DMS79 (cell line): ENCODE data around the gene CBLL2.
"Not testable (repeated sequence)": the region's sequence is repeated elsewhere in the genome, so short reads cannot be mapped to it uniquely, and the experiment has no call there.

Experiments
- DNase-seq: peaks from one replicate; lab custom pipeline; 2025; lab: John Stamatoyannopoulos, UW

The CBLL2 gene, protein sequence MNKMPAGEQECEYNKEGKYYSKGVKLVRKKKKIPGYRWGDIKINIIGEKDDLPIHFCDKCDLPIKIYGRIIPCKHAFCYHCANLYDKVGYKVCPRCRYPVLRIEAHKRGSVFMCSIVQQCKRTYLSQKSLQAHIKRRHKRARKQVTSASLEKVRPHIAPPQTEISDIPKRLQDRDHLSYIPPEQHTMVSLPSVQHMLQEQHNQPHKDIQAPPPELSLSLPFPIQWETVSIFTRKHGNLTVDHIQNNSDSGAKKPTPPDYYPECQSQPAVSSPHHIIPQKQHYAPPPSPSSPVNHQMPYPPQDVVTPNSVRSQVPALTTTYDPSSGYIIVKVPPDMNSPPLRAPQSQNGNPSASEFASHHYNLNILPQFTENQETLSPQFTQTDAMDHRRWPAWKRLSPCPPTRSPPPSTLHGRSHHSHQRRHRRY

DNA sequence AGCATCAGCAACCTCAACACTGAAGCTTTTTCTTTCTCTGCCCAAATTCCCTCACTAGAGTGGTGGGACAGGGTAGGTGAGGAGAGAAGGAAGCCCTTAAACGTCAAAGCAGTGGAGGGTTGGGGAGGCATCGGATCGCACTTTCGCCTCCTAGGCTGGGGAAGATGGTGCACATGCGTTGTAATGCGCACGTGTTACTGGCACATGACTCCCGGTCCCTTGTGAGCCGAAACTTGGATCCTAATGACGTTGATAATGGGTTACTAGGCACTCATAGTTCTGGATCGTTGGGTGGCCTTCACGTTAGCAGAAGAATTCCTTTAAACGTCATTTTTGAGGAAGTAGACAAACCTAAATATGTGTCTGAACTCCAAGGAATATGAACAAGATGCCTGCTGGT, at the start of gene CBLL2:
Gene CBLL2 (plus strand): TSS at position 301 of the 400 bp plus-strand sequence. CDS start 79 bp downstream, at position 380.
- no peak for DNase-seq

DNA sequence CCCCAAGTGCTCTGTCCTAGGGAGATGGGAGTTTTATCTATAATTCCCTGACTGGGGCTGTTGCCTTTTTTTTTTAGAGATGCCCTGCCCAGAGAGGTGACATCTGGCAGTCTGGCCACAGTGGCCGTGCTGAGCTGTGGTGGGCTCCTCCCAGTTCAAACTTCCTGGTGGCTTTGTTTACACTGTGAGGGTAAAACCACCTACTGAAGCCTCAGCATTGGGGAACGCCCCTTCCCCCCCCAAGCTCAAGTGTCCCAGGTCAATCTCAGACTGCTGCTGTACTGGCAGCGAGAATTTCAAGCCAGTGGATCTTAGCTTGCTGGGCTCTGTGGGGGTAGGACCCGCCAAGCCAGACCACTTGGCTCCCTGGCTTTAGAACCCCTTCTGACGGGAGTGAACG, 38.3 kb upstream of the CBLL2 start:
- DNase-seq, result no peak

DNA sequence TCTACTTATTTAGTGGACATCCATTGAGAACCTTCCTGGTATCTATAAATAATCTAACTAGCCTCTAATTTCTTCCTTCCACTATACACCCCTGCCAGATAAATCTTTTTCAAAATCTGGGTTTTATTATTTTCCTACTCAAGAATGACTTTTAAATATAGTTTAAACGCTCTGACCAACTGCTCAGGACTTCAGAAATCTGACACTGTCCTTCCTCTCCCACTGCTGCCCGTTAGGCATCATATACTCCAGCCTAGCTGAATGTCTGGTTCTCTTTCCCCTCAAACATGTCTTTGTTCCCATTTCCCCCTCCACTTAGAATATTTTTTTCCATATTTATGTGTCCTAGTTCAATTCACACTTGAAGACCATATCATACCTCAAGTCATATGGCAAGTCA, 35.2 kb upstream of the CBLL2 start:
- no peak for DNase-seq

DNA sequence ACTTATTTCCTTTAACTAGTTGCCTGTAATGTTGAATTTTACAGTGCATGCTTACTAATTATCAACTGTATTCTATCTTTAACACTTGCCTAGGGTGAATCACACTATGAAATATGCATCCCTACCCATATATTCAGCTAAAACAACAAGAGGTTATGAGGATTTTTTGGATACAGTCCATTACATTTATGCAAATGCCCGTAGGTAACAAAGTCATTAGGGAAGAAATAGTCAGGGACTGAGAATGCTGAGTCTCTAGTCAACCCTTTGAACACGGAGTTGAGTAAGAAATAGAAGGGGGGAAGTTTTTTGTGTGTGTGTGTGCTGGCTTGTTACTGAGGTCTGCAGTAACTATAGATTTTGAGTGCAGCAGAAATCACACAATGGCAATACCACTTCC, 26.1 kb upstream of the CBLL2 start:
- no peak for DNase-seq

DNA sequence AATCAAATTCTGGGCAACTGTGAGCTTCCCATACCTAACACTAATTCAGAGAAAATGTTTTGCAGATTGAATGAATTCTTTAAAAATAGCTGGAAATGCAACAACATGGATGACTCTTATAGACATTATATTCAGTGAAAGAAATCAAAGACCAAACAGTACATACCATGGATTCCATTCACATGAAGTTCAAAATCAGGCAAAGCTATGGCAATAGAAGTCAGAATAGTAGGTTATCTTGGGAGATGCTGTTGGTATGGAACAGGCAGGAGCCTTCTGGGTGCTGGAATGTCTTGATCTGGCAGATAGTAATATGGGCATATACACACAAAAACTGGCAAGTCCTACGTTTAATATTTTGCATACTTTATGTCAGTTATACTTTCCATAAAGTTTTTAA, 25.5 kb upstream of the CBLL2 start:
- DNase-seq, result no peak

DNA sequence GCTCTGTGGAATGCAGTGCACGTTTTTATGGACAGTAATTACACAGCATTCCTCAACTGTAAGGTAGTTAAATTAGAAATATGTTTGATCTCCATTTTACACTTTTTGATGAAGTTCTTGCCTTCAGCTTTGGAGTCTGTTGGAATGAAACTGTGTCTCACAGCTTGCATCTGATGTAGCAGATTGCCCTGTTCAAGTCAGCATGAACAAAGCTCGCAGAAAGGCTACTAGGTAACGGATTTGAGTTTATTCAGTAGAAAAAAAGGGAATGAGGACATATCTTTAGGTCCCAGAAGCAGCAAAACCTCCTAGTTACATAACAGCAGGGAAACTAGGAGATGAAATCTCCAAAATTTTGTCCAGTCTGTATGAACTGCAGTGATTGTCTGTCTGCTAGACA, 24.3 kb upstream of the CBLL2 start:
- no peak for DNase-seq

DNA sequence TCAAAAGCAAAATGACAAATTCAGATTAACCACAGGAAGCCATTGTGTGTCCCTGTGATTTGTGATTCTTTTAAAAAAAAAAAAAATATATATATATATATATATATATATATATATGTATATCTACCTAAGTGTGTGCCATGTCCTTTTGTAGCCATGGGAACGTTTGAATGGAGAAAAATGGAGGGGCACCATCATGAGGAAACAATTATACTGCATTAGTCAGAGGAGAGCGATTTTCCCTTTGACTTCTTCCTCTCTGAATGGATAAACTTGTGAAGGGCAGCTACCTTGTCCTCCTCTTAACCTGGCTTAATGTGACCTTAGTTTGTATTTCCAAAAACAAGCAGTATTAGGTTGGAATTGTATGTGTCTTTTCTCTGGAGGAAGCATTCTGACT, 23.3 kb upstream of the CBLL2 start:
- DNase-seq, result no peak

DNA sequence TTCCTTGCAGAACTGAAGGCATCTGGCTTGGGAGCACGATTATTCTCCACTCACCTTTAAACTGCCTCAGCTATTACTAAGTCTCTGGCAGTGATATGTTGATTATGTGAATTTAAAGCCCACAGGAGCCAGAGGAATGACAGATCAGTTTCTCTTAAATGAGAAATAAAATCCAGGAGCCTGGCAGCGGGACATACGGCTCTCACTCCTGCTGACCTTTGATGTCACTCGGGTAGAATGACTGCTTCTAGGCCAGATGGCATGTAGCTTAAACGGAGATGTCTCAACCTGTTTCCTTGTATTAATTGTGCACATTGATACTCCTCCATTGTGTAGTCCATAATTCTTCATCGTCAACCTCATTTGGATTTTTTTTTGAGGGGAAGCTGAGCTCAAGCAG, 4.0 kb upstream of the CBLL2 start:
- no peak for DNase-seq

DNA sequence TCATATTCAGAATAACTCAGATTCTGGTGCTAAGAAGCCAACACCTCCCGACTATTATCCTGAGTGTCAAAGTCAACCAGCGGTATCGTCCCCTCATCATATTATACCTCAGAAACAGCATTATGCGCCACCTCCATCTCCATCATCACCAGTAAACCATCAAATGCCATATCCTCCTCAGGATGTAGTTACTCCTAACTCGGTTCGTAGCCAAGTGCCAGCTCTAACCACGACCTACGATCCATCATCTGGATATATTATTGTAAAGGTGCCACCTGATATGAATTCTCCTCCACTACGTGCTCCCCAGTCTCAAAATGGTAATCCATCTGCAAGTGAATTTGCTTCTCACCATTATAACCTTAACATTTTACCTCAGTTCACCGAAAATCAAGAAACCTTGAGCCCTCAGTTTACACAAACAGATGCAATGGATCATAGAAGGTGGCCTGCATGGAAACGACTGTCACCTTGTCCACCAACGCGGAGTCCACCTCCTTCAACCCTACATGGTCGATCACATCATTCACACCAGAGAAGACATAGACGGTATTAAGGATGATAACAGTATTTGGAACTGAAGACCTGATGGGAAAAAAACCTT, 1.1 kb downstream of the CBLL2 start:
- no peak for DNase-seq

DNA sequence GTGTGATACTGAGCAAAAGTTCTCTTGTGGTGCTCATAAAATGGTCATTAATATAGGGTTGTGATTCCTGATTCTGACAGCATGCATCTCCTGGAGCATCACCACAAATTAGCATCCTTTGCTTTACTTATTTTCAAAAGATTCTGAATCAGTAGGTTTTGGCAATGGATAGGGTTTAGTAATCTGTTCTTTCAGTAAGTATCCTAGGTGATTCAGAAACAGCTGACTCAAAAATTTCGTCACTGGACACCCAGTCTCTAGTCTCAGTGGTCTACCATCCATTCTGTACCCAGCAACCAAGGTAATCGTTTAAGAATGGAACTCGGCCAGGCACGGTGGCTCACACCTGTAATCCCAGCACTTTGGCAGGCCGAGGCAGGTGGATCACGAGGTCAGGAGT, 4.1 kb downstream of the CBLL2 start:
- DNase-seq, result no peak

DNA sequence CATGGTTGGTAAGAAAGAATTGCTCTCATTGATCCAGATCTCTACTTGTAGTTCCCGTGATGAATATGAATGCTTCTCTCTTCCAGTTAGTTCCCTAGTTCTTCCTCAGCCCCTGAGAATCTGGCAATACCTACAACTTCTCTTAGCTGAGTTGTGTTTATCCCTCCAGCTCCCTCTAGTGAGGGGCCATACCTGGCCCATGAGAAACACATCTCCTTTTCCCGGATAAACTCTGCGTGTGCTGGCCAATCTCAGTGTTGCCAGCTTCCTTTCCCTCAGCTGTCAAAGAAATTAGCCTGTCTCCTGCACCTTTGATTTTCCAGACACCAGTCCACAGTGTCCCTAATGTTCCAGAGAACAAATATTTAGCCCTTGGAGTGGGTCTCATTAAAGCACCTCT, 5.7 kb downstream of the CBLL2 start:
- DNase-seq, result no peak

DNA sequence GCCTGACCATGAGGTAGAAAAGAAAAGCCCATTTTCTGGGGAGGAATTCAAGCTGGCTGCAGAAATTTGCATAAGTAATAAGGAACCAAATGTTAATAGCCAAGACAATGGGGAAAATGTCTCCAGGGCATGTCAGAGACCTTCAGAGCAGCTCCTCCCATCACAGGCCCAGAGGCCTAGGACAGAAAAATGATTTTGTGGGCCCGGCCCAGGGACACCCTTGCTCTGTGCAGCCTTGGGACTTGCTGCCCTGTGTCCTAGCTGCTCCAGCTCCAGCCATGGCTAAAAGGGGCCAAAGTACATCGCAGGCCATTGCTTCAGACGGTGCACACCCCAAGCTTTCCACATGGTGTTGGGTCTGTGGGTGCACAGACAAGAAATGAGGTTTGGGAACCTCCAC, 16.5 kb downstream of the CBLL2 start:
- DNase-seq, result not testable (repeated sequence)

DNA sequence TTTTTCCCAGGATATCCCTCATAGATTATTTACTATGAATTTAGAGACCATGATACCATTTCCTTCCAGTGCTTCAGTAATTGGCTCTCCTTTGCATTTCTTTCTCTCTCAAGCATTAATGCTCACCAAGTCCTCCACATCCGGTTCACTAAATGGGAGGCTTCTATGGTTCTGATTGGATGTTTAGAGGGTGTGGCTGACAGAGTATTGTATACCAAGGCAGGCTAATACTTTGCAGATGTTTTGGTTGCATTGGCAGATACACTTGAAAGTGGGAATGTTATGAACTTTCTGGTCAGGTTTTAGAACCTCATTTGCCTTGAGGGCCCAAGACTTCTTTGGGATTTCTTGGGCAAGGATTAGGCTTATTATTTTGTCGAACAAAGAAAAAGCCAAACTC, 24.2 kb downstream of the CBLL2 start:
- DNase-seq, result no peak

DNA sequence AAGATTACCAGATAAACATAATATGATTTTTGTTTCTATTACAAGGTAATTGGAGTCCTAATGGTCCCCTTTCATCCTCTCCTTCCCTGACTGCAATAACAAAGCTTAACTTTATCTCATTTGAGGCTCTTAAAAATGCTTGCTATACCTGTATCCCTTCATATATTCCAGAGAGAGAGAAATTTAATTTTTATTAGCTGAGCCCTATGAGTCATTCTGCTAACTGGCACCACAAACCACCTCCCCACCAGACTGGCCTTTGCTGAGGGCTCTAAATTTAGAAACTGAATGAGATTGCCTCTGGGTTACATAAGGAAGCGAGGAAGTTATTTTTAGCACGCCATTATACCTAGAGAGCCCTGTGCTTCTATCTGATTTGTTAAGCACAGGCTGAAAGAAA, 27.4 kb downstream of the CBLL2 start:
- DNase-seq, result no peak

DNA sequence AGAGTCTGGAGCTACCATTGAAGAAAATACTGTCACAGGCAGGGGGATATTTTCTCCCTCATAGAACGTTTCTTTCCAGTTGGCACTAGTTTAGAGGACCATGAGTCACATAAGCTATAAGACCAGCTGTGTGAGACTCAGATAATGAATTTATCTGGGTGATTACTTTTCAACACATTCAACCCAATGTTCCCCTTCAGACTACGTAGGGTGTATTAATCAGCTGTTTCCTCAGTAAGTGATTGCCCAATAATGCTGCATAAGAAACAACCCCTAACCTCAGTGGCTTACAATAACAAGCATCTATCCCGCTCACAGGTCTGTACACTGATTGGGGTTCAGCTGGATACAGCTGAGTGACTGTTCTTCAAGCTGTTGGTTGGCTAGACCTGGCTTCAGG, 38.1 kb downstream of the CBLL2 start:
- no peak for DNase-seq

DNA sequence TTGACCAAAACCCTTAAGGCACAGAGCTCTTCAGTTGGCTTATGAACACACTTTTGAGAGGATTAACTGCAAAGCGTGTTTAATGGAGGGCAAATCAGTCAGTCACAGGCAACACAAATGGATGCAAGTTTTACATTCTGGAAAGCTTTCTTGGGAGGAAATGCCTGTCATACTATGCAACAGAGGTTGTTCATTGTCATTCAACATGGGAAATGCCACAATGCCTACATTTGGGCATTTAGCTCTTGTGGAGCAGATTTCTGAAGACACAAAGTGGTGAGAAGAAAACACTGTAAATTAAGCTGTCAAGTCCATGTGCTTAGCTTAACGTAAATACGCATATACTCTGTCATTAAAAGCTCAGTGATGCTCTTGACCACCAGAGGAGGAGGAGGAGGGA, 41.1 kb downstream of the CBLL2 start:
- DNase-seq, result no peak

DNA sequence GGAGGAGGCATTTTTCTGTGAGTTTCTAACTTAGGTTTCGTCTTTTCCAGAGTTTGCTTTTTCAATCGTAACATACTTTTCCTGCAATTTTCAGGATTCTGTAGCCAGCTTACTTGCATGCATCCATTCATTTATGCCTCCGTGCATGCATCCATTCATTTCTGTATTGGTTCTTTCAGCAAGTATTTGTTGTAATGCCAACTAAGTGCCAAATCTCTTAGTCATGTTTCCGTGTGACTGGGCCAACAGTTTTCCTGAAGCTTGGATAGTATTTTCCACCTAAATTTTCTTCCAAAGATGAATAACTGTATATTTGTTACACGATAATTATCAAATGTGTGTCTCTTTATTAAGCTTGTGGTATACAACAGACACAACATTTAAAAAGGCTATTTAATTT, 41.5 kb downstream of the CBLL2 start:
- no peak for DNase-seq

DNA sequence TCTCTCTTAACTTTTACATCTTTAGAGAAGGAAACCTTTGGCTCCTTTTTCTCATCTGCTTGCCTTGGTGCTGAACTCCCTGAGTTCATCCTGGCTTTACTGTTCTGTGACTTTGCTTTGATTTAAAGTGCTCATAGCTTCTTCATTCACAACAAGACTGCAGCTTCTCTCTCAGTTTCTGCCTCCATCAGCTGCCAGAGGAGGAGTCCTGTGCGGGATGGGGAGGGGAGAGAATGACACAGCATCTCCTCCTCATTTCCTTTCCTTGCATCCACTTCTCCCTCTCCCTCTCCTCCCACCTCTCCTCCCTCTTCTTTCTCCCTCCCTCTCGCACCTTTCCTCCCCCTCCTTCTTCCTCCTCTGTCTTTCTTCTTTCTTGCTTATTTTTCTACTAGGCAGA, 42.0 kb downstream of the CBLL2 start:
- no peak for DNase-seq

DNA sequence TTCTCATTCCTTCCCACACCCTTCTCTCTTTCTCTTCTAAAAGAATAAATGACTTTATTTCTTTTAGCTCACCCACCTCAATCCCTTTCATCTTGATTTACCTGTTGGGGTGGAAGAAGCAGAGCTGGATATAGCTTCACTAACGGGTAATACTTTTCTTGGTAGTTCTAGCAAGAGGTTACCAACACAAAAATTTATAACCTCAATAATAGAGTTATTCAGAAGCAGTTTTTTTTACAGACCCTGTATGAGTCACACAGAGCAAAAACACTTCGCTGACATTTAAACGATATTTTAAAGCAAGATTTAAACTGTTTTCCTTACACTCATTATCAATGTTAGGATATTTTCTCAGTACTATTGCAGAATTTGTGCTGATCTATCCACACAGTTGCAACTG, 42.4 kb downstream of the CBLL2 start:
- no peak for DNase-seq

DNA sequence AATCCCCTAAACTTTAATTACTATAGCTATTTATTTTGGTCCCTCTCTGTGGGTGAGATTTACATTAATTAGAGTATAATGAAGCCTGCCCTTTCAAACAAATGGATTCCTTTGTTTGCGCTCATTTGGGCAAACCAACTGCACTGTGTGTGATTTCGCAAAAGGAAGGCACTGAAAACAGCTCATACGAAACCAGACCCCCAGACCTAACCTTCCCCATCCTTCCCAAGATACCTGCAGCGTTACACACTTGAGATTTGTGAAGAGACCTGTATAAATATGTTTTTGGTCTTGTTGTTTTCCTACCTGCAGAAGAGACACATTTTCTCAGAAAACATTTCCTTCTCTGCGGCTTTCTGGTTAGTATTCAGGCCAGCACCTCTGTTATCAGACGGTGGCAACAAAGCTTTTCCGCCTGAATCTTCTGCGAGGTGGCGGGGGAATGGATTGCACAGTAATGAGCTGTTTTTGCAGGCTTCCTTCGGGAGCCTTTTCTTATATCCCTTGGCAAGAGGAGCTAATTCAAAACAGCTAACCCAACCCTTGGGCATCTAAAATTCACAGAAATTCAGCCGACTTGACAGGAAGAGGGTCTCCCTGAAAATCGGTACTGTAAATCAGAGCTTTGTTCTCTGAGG, 47.6 kb downstream of the CBLL2 start:
- DNase-seq, result no peak

DNA sequence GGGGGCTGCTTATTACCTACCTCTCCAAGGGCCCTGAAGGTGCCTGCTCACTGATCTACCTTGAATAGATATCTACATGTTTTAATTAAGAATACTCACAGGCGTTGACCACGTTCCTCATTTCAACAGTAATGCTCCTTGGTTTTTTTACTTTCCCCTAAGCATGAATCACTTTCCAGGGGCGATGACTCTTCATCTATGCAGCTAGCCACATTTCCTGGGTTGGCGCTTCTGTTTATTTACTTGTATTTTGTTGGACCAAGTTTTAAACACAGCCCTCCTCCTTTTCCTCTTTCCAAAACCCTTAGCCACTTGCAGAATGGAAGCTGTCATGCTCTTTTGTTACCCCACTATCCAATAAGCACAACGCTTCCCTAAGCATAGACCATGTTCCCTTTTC, 50.8 kb downstream of the CBLL2 start:
- DNase-seq, result no peak
